ENCODE measurements around the gene DGKE. TPM values are rescaled to one million over a fixed set of nuclear protein-coding genes. Genes with fewer than 3 reads are reported as not detected.

DGKE gene
- total RNA-seq, 1 donor from 2014 or later = 25.9 TPM

DNA sequence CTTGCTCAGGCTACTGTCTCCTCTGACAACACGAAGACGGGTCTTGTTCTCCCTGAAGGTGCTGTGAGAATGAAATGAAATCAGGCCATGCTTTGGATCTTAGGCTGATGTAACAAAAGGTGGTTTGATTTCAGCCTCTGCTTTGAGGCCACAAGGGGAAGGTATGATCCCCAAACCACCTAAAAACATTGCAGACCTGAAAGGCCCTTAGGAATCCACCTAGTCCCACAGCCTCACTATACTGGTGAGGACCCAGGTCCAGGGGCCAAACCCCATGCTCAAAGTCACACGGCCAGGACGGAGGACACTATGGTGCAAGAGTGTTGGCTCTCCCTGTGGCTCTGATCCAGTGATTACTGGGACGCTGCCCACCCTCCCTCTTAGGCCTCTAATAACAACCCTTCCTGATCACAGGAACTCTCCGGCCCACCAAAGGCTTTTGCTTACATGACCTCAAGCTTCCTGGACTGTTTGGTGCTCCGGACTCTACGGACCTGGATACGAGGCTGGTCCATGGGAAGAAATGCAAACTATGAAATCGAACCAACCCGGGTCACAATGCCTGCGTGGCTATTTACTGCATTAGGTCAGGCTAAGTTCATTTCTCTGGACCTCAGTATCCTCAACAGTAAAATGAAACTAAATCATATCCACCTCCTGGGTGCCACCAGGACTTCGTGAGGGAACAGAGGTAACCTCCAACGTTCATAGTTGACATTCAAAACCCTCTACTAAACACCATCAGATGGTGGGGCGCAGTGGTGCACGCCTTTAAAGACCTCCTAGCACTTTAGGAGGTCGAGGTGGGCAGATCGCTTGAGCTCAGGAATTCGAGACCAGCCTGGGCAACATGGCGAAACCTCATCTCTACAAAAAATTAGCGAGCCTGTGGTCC, 78.4 kb downstream of the DGKE start:
- intact Hi-C loops (cut with micrococcal nuclease) = loop anchor here (2.0 to 5.0 kb wide), 2 partner anchors 65 to 172 kb away; partner anchors contain the start of genes AKAP1 and SCPEP1

DNA sequence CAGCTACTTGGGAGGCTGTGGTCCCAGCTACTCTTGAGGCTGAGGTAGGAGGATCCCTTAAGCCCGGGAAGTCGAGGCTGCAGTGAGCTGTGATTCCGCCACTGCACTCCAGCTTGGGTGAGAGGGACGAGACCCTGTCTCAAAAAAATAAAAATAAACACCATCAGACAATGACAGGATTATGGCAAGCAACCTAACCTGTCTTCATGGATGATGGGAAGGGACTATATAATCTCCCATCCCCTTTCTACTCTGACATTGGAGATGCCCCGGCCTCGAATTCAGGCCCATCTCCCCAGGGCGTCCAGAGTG, 79.0 kb downstream of the DGKE start:
- intact Hi-C loops (cut with micrococcal nuclease) = loop anchor here (2.0 to 5.0 kb wide), 2 partner anchors 64 to 172 kb away; partner anchors contain the start of genes AKAP1 and SCPEP1

DNA sequence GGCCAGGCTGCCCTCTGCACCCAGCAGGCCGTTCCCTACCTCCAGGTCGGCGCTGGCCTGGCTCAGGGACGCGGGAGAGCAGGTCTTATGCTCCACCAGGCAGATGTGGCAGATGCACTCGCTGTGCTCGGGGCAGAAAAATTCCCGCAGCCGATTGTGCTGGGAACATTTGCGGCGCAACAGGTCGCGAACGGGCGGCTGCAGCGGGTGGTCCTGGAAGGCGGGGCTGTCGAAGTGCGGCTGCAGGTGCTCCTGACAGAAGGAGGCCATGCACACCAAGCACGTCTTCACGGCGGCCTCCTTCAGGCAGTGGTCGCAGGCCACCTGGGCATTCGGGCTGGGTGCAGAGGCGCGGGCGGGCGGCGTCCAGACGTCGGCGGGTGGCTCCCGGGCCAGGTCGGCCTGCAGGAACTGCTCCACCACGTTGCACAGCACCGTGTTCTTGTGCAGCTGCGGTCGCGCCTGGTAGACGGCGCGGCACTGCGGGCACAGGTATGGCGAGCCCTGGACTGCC, 79.5 kb downstream of the DGKE start:
- intact Hi-C loops (cut with micrococcal nuclease) = loop anchor here (2.0 to 5.0 kb wide), 2 partner anchors 64 to 171 kb away; partner anchors contain the start of genes AKAP1 and SCPEP1

DNA sequence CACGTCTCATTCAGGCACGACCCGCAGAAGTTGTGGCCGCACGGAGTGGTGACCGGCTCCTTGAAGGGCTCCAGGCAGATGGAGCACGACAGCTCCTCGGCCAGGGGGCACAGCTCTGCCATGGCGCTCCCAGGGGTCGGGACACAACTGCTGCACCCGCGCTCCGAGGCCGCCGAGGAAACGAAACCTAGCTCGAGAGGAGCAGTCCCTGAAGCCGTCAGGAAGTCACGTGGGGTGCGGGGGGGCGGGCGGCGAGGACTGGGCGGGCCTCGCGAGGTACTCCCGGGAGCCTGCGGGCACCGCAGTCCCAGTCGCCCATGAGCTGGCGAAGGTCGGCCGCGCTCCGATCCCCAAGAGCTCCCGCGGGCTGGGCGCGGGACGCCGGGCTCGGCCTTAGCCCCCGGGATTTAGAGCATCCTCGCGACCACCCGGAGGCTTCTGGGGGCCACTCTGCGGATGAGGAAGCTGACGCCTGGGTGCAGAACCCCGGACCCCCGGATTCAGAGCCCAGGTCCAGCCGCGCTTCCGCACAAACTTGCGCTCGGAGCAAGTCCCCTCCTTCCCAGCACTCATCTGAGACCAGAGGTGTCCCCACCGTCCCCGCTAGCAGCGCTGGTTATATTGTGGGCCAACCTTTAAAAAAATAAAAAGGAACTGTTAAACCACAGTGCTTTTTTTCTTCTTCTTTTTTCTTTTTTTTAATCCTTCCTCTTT, 80.1 kb downstream of the DGKE start, which contains the start of gene TRIM25:
TRIM25 (minus strand) TSS at position 183 of the 714 bp plus-strand sequence; CDS start at position 122, 61 bp downstream.
- intact Hi-C loops (cut with micrococcal nuclease) = loop anchor here (1.0 to 5.0 kb wide), 3 partner anchors 63 to 171 kb away; partner anchors contain the start of genes AKAP1, C17orf67 and SCPEP1

DNA sequence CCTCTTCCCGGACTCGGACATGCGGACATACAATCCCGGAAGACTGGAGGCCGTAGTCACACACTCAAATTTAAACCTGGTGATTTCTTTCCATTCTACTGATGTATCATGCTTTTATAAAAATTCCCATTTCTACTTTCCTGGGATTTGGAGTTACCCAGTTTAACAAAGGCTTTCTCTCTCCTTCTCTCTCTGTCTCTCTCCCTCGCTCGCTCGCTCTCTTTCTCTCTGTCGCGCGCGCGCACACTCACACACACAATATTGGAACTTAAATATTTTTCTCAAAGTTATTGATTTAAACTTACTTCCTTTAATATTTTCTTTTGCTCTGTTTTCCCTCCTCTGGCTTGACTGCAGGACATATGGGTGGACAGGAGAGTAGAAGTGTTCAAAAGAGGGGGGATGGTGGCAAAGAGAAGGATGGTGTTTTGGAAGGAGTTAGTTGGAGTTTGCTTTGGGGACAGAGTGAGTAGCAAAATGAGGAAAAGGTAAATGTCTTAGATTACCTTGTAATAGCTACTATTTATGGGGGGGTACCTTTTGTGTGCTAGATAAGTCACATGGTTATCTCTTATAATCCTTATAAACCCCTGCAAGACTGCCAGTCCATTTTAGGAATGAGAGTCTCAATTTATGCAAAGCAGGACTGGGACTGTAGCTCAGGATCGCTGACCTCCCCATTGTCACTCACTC, 80.8 kb downstream of the DGKE start:
- intact Hi-C loops (cut with micrococcal nuclease) = loop anchor here (1.0 to 5.0 kb wide), 2 partner anchors 63 to 81 kb away; partner anchors contain the start of genes C17orf67 and SCPEP1

DNA sequence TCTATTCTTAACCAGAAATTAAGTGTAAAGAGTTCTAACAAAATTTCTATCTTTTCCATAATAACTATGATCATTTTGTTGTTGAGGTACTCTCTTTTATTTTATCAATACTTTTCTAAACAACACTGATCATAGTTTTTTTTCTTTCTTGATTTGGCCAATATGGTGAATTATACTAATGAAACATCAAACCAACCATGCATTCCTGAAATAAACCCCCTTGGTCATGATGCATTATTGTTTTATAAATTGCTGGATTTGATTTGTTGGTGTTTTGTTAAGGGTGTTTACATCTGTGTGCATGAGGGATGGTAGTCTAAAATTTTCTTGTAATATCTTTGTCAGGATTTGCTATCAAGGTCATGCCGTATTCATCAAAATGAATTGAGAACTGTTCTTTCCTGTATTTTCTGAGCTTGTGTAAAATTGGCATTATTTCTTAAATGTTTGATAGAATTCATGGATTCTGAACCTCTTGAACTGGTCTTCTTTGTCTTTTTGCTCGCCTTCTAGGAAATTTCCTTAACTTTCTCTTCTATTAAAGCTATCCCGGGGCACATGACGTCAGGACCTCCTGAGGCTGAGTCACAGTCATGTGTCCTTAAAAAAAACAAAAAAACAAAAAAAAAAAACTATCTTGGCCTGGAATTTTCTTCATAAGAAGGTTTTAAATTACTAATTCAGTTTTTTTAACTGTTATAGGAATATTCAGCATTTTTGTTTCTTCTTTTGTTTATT, 83.8 kb downstream of the DGKE start:
- intact Hi-C loops (cut with micrococcal nuclease) = no loop called here

DNA sequence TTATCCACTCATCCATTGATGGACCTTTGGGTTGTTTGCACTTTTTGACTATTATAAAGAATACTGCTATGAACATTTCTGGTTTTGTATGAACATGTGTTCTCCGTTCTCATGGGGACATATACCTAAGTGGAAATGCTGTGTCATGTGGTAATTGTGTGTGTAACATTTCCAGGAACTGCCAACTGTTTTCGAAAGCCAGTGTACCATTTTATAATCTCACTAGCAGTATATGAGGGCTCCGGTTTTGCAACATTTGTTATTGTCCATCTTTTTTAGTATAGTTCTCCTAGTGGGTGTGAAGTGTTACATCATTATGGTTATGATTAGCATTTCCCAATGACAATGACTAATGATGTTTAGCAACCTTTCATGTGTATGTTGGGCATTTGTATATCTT, 85.0 kb downstream of the DGKE start:
- intact Hi-C loops (cut with micrococcal nuclease) = no loop called here

Other genes with a start within 250 kb of the DGKE start
- not detected in 2 replicates for gene NOG, start 240.5 kb upstream of the DGKE start, total RNA-seq
- gene C17orf67, start 231 bp upstream of the DGKE start, total RNA-seq = 3.2 TPM in 2 replicates
- 109 and 111 TPM in 2 replicates for gene TRIM25, start 79.9 kb downstream of the DGKE start, total RNA-seq
- gene COIL, start 126.9 kb downstream of the DGKE start, total RNA-seq = 18.6 and 19.2 TPM in 2 replicates
- gene SCPEP1, start 144.0 kb downstream of the DGKE start, total RNA-seq = 7.5 and 9.1 TPM in 2 replicates

Measured in T-helper 2 cell treated with Interferon-gamma antibody and Interleukin-4, amounts not matched to agents 100 ng/mL and 5 ng/mL, for 36 hours (primary cell).